ENCODE data around the gene TAX1BP1.
"Not testable (repeated sequence)": the region's sequence is repeated elsewhere in the genome, so short reads cannot be mapped to it uniquely, and the experiment has no call there.

TAX1BP1 gene

DNA sequence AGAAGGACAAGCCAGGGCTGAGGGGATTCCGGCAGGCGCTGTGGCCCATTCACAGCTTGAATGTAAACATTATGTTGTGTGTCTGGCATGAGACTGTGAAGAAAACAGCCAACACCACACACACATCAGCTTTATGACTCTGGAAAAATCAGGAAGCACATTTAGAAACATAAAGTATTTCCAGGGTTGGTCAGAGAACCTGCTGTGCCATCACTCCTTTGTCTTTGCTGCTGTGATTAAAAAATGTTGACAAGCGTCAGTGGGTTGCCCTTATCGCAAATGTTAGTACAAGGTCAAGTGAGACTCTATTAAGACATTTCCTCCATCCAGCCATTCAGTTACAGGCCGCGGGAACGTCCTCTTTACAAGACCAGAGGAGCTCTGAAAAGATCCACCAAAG lies 95.4 kb downstream of the TAX1BP1 start:
- DNase-seq = no peak
- in situ Hi-C loops (cut with MboI; ENCODE audit: low pct_unique_long_range_greater_than_20kb, low sequenced_read_pairs) = no loop called here

DNA sequence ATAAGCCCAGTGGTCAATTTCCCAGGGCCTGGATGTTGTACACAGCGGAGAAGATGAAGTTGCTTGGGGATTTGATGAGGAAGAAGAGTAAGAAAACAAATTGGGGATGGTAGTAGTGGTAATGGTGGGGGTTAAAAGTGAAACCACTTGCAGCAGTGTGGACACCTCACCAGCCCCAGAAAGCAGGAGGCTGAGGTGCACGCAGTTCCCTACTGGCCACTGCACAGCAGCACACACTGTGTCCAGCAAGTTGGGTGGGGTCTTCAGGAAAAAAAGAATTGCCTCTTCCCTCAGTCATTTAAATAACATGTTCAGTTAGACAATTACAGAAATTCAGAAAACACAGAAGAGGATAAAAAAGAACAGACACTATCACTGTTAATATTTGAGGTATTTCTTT lies 96.6 kb downstream of the TAX1BP1 start:
- in situ Hi-C loops (cut with MboI; ENCODE audit: low pct_unique_long_range_greater_than_20kb, low sequenced_read_pairs) = no loop called here
- DNase-seq = no peak

DNA sequence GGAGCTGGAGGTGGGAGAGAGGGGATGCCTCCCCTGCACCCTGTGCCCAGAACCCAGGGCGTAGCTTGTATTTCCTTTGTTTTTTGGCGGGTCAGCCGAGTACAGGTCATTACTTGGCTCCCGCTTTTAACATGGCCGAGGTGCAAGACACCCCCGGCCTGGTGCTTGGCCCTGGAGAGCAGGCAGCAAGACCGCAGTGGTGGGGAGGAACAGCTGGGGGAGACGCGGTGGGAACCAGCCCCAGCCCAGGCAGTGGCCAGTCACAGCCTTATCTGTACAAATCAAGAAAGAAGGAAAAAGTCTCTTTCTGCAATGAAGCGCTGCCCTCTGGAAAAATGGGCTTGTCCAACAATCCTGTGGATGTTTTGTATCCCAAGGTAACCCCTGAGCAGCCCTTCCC lies 99.1 kb downstream of the TAX1BP1 start:
- in situ Hi-C loops (cut with MboI; ENCODE audit: low pct_unique_long_range_greater_than_20kb, low sequenced_read_pairs) = no loop called here
- no peak for DNase-seq

DNA sequence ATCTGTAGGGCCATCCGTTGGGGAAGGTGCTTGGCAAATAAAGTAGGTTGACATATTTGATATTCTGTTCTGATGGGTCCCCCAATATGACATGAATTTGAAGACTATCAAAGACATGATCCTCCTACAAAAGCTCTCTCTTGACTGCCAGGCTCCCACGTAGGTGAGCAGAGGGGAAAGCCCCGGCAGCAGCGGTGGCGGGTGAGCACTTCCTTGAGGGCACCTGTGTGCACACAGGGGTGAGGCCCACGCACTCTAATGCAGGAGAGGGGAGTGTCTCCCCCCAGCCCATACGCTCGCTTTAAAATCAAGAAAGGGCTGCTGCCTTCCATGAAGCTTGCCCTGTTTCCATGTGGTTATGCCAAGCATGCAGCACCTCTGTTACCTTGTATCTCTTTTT lies 100.4 kb downstream of the TAX1BP1 start:
- in situ Hi-C loops (cut with MboI; ENCODE audit: low pct_unique_long_range_greater_than_20kb, low sequenced_read_pairs) = no loop called here
- DNase-seq = no peak

DNA sequence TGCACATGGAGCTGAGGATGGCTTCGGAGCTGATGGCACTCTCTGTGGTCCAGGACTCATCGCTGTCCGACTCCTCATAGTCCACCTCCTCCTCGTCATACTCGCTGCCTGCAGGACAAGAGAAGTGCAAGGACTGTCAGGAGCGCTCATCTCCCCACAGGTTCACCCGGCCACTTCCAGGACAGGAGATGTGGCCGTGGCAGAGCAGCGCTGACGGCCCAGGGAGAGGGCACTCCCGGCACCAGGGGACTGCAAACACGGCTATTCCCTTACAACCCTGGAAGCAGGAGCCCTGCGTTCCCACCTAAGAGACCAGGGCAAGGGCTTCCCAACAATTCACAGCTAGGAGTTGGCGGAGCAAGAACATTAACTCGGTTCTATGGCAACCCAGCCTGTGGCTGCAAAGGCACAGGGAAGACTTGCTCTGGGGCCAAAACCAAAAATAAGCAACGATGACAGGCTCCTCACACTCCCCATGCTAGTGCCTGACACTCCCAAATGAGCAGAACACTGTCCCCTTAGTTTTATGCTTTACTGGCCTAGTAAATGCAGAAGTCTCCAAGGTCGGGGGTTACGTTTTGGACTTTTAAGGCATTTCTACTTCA lies 100.9 kb downstream of the TAX1BP1 start:
- no peak for DNase-seq
- in situ Hi-C loops (cut with MboI; ENCODE audit: low pct_unique_long_range_greater_than_20kb, low sequenced_read_pairs) = no loop called here

DNA sequence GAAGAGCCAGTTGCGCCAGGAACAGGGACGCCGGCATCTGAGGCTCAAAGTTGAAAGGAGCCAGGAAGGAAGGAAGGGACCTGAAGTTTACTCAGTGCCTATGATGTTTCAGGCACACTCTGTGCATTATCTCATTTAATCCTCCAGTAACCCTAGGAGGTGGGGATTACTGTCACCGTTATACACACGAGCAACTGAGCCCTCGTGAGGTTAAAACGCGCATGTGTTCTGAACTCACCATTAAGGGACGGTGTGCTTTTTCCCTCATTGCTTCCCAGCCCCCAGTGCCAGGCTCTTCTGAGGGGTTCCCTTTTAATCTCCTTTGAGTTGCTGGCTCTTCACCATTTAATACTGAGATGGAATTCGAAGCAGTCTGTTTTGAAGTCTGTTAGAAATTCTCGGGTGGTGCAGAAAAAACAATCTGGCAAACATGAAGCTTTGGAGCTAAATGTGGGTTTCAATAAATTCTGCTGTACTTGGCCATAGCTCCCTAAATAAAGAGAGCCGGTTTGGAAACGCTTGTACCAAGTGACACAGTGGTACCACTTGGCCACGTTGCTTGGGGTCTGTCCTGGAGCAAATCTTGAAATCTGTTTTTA lies 102.2 kb downstream of the TAX1BP1 start:
- in situ Hi-C loops (cut with MboI; ENCODE audit: low pct_unique_long_range_greater_than_20kb, low sequenced_read_pairs) = no loop called here
- no peak for DNase-seq

DNA sequence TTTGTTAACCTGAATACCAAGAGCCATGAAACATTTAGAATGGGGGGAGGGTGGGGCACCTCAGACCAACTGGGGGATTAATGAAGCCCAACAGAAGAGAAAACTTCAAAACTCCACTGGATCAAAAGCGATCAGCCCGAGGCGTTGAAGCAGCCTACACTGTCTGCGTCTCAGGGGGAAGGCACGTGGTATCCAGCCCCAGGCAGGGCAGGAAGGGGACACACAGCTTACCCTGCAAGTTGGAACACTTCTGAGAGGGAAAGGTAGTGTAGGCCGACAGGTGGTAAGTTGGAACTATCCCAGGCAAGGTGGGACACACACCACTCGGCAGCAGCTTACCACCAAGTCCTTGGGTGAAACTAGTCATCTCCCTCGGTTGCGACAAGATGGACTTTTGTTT lies 102.9 kb downstream of the TAX1BP1 start:
- DNase-seq = no peak
- in situ Hi-C loops (cut with MboI; ENCODE audit: low pct_unique_long_range_greater_than_20kb, low sequenced_read_pairs) = no loop called here

DNA sequence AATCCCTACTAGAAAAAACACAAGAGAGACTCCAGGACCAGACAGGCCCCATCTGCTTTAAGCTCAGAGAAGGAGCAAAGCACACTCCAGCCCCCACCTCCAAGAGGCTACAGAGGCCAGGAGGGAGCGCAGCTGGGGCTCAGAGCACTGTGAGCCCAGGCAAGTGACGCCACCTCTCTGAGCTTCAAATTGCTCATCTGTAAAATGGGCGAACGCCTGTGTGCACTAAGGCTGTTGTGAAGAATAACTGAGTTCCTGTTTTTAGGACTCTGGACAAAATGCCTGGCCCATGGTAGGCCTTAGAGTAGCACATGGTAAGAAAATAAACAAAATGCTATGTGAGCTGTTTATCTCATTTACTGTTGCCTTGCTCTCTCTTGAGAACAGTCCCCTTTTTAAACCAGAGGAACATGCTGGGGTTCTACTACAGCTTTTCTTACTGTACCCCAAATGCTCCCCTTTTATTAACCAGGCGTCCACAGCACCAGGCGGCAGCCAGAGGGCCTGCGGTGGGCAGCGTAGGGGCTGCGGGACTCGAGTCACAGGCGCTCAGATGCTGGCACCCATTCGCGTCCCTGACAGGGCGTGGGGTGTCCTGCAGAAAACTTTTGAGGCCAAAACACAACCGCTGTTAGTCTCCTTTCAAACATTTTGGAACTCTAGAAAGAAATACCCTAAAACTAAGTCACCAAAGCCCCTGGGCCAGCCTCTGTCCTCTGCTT lies 103.8 kb downstream of the TAX1BP1 start:
- in situ Hi-C loops (cut with MboI; ENCODE audit: low pct_unique_long_range_greater_than_20kb, low sequenced_read_pairs) = no loop called here
- no peak for DNase-seq

DNA sequence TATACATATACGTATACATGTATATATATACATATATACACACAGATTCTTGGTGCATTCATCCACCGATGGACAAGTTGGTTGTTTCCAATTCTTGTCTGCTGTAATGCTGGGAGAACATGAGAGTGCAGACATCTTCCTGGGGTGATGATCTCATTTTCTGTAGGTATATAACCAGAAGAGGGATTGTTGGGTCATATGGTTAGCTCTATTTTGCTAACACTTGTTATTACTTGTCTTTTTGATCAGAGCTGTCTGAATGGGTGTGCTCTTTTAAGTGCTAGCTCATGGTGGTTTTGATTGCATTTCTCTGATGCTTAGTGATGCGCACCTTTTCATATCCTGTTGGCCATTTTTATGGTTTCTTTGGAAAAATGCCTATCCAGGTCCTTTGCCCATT lies 106.4 kb downstream of the TAX1BP1 start:
- DNase-seq = no peak

DNA sequence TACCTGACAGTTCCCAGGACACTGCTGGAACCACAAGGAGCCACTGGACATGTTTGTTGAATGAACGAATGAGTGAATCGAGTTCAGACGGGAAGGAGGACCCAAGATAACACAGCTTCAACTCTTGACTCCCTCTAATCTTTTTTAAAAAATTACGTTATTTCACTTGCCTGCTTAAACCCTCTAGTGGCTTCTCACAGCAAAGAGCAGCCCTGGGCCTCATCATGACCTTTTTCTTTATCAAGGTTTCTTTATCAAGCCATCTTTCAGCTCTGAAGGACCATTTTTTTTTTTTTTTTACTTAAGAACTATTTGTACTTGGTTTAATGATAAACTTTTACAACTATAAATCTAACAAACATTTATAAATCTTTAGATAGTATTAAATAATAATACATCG lies 110.6 kb downstream of the TAX1BP1 start:
- in situ Hi-C loops (cut with MboI; ENCODE audit: low pct_unique_long_range_greater_than_20kb, low sequenced_read_pairs) = no loop called here
- no peak for DNase-seq

More for the DNA sequence above, 106.4 kb downstream of the TAX1BP1 start:
- in situ Hi-C loops (cut with MboI; ENCODE audit: low pct_unique_long_range_greater_than_20kb, low sequenced_read_pairs) = no loop called here

DNA sequence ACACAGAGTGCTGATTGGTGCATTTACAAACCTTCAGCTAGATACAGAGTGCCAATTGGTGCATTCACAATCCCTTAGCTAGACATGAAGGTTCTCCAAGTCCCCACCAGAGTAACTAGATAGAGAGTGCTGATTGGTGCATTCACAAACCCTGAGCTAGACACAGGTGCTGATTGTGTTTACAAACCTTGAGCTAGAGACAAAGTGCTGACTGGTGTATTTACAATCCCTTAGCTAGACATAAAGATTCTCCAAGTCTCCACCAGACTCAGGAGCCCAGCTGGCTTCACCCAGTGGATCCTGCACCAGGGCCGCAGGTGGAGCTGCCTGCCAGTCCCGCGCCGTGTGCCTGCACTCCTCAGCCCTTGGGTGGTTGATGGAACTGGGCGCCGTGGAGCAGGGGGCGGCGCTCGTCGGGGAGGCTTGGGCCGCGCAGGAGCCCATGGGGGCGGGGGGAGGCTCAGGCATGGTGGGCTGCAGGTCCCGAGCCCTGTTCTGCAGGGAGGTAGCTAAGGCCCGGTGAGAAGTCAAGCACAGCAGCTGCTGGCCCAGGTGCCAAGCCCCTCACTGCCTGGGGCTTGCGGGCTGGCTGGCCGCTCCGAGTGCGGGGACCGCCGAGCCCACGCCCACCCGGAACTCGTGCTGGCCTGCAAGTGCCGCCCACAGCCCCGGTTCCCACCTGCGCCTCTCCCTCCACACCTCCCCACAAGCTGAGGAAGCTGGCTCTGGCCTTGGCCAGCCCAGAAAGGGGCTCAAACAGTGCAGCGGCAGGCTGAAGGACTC lies 116.9 kb downstream of the TAX1BP1 start:
- DNase-seq; in situ Hi-C loops (cut with MboI; ENCODE audit: low pct_unique_long_range_greater_than_20kb, low sequenced_read_pairs): not testable (repeated sequence)

DNA sequence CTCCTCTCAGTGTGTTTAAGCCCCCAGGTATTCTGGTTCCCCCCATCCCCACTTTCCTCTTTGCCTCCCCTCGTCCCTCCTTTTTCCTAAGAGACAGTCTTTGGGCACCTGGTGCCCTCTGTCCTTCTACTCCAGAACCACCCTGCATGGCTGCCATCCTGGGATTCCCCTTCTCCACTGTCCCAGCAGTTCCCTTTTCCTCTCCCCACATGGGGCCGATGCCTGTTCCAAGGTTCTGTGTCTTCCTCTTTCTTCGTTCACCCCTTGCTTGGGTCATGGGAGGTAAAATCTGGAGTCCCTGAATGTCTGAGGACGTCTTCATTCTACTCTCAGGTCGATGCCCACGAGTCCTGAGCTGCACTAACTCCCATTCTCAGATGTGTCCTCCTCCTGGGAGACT lies 120.8 kb downstream of the TAX1BP1 start:
- in situ Hi-C loops (cut with MboI; ENCODE audit: low pct_unique_long_range_greater_than_20kb, low sequenced_read_pairs) = no loop called here
- DNase-seq = peak; percentile 35

DNA sequence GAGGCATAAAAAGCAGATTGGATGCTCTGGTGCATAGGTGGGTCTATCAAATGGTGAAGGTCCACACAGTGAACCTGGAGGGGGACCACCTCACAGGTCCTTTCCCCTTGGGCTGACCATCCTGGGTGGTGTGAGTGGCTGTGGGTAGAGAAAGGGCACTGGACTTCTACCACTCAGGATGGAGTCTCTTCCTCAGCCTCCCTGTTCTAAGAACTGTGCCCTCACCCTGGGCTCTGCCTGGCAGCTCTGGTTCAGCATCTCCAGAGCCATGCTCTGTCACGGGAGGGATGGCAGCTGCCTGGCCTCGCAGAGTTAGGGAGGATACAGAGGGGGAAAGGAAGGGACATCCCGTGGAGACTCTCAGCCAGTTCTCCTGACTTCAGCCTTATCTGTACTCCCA lies 121.8 kb downstream of the TAX1BP1 start:
- in situ Hi-C loops (cut with MboI; ENCODE audit: low pct_unique_long_range_greater_than_20kb, low sequenced_read_pairs) = no loop called here
- no peak for DNase-seq

DNA sequence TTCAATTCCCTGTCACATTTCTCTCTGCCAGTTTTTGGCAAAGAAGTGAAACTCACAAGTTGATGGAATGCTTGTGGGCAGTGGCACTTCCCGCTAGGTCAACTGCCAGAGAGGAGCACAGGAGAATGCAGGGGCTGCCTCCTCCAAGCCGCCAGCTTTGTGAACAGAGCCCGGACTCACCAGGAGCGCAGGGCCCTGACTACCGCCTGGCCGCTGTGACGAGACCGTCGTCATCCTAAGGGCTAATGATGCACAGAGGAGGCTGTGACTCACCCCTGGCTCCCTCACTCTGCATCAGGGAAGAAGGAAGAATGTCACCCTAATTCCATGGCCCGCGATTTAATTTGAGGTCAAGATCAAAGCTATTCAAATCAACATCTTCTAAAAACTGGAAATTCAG lies 123.9 kb downstream of the TAX1BP1 start:
- in situ Hi-C loops (cut with MboI; ENCODE audit: low pct_unique_long_range_greater_than_20kb, low sequenced_read_pairs) = no loop called here
- no peak for DNase-seq

DNA sequence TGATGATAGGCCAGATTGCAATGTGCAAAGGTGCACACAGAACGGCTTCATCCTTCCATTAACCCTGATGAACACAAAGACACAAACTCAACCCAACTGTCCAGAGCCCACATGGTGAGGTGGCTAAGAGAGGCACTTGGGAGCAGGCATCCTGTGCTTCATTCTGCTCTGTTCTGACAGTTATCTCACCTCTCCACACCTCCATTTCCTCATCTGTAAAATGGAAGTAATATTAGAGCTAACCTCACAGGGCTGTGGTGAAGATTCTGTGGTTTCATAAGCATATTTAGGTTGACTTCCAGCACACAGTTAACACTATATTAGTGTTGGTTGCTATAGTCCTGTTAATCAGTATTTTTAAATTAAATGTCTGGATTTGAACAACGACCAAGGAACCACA lies 126.3 kb downstream of the TAX1BP1 start:
- in situ Hi-C loops (cut with MboI; ENCODE audit: low pct_unique_long_range_greater_than_20kb, low sequenced_read_pairs) = no loop called here
- no peak for DNase-seq

DNA sequence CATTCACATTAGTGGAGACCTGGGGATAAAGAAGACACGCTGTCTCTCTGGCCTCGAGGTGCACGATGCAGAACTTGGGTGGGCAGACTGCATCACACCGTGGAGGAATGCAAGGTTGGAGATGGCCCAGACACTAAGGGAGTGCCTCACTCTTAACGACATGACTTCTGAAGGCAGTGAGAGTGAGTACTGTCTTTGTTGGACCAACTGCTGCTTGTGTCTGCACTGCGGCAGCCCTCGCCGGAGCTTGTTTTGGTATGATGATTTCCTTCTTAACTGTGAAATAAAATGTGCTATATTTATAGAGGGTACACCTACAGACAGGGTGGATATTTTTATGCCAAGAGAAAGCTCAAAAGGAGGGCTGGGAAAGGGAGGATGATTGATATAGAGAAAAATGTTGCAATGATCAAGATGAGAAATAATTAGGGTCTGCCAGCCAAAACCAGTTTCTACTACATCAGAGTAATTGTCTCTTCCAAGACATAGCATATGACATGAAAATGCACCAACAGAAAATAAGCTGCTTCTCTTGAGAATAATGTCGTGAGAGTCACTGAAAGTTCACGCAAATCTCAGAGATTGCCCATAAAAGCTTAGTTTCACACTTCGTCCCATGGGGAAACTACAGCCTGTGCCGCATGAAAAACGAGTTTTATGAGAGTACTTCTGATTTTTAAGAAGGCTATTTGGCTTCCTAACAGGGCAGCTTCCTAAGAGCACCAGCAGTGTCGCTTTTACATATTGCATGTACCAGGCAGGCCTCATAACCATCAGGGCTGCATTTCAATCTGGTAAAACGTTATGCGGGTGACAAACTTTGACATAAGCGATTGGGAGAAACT lies 127.1 kb downstream of the TAX1BP1 start:
- in situ Hi-C loops (cut with MboI; ENCODE audit: low pct_unique_long_range_greater_than_20kb, low sequenced_read_pairs) = no loop called here
- no peak for DNase-seq

DNA sequence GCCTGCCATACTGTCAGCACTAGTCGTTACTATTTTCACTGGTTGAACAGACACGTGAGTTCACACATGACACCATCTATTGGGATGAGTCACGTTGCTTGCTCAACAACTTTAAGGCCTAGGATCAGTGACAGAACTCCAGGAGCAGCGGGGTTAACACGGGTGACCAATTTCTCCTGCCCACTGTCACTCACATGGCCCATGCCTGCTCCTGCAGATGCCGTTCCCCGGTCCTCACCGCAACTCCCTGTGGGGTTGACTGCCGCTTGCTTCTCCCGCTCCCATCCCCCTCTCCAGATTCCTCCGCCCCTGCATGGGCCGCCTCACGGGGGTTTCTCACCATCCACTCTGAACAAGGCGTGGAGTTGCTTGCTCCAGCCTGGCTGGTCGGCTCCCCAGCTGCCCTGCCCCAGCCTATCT lies 128.2 kb downstream of the TAX1BP1 start:
- no peak for DNase-seq
- in situ Hi-C loops (cut with MboI; ENCODE audit: low pct_unique_long_range_greater_than_20kb, low sequenced_read_pairs) = no loop called here

DNA sequence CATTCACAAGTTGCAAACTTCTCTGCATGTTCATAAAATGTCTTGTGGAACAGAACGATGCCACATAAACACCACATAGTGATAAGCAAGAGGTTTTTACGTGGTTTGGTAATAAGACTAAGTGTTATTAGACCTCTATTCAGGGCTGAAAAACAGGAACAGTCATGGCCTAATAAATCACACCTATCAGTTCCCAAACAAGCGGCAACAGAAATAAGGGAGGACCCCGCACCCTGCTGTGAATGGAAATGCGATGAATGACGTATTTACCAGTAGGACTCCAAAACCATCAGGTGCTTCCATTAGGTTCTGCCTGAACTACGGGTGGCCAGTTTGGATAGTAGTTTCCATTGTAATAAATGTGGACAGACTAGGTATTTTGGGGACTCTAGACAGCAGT lies 129.1 kb downstream of the TAX1BP1 start:
- in situ Hi-C loops (cut with MboI; ENCODE audit: low pct_unique_long_range_greater_than_20kb, low sequenced_read_pairs) = no loop called here
- no peak for DNase-seq

DNA sequence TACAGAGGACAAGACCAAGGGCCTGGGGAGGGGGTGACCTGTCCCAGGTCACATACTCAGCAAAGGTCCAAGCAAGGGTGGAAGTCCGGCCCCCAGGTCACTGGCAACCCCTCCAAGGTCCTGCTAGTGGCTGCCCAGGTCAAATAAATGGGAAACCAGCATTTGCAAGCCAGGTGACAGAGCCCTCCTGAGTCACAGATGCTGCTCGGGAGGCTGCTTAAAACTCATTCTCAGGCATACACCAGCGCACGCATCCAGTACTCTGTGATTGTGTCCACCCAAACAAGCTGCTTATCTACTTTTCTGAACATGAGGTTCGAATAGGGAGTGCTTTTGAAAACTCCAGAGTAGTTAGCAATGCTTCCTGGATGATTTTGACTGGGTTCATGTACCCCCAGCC lies 130.6 kb downstream of the TAX1BP1 start:
- in situ Hi-C loops (cut with MboI; ENCODE audit: low pct_unique_long_range_greater_than_20kb, low sequenced_read_pairs) = no loop called here
- no peak for DNase-seq

Data from KBM-7 (cell line).